HTR-8/SVneo (cell line): ENCODE data around the gene IKBKG.
A peak's percentile ranks its signal among the peaks of the same experiment; 100 is the strongest.
"Not testable (repeated sequence)": the region's sequence is repeated elsewhere in the genome, so short reads cannot be mapped to it uniquely, and the experiment has no call there.

ENCODE experiments used
- DNase-seq: peaks from one replicate; pipeline ENCODE4 v3.0.0; 2011; ENCODE audit warnings: low spot score, mixed read lengths; ENCODE audit not compliant: insufficient read length
- FAIRE-seq: peaks from 2 replicates; lab custom pipeline; 2011; peaks lifted over from hg19 to GRCh38; lab: Jason Lieb, UNC

The IKBKG gene

GRCh38 chrX:154525606-154526490, 21.6 kb upstream of the IKBKG start:
- FAIRE-seq (no peak), DNase-seq (no peak)

GRCh38 chrX:154526901-154527675, 20.3 kb upstream of the IKBKG start:
- DNase-seq (no peak), FAIRE-seq (no peak)

GRCh38 chrX:154529206-154529612, 18.2 kb upstream of the IKBKG start:
- DNase-seq (no peak), FAIRE-seq (no peak)

- DNase-seq (no peak), FAIRE-seq (no peak)
Observed at GRCh38 chrX:154530286-154530685, 17.1 kb upstream of the IKBKG start.

- DNase-seq (peak; percentile 55), FAIRE-seq (peak; percentile 51)
Observed at GRCh38 chrX:154531626-154532025, 15.8 kb upstream of the IKBKG start.

GRCh38 chrX:154532690-154533089, 14.7 kb upstream of the IKBKG start:
- DNase-seq: no peak
- FAIRE-seq: no peak

- DNase-seq: peak; percentile 53
- FAIRE-seq: no peak
Observed at GRCh38 chrX:154534526-154535322, 12.7 kb upstream of the IKBKG start.

GRCh38 chrX:154535892-154536291, 11.5 kb upstream of the IKBKG start:
- FAIRE-seq: no peak
- DNase-seq: no peak

GRCh38 chrX:154539077-154539476, 8.3 kb upstream of the IKBKG start:
- DNase-seq: no peak
- FAIRE-seq: no peak

- not testable (repeated sequence) for FAIRE-seq, DNase-seq
Observed at GRCh38 chrX:154540365-154540764, 7.1 kb upstream of the IKBKG start.

GRCh38 chrX:154540897-154541535, 6.4 kb upstream of the IKBKG start:
- FAIRE-seq (no peak), DNase-seq (no peak)

GRCh38 chrX:154541589-154541895, 5.9 kb upstream of the IKBKG start:
- FAIRE-seq: no peak

GRCh38 chrX:154541896-154542722, 5.3 kb upstream of the IKBKG start:
- no peak for FAIRE-seq
- DNase-seq: peak; percentile 62

More at GRCh38 chrX:154541589-154541895, 5.9 kb upstream of the IKBKG start:
- DNase-seq: no peak

- no peak for FAIRE-seq
Observed at GRCh38 chrX:154542723-154543424, 4.5 kb upstream of the IKBKG start.

GRCh38 chrX:154545673-154546274, 1.6 kb upstream of the IKBKG start:
- DNase-seq (no peak), FAIRE-seq (no peak)

More at GRCh38 chrX:154542723-154543424, 4.5 kb upstream of the IKBKG start:
- DNase-seq: no peak

- peak; percentile 44 for FAIRE-seq
- DNase-seq: peak; percentile 61
Observed at GRCh38 chrX:154546354-154547244, 821 bp upstream of the IKBKG start, which contains the start of gene G6PD. G6PD (minus strand) TSS chrX:154546846; CDS start chrX:154546155, 691 bp downstream.

GRCh38 chrX:154548028-154548316, 552 bp downstream of the IKBKG start:
- DNase-seq (no peak), FAIRE-seq (no peak)
